ENCODE results near the gene ENKD1. TPM values are rescaled to one million over a fixed set of nuclear protein-coding genes. Genes with fewer than 3 reads are reported as not detected.

ENKD1 gene
- total RNA-seq, 2 donors from 2014 or later: 20.6 to 29.1 TPM

GRCh38 chr16:67653128-67653788 is 13.3 kb downstream of the ENKD1 start:
- H3K9me3 ChIP-seq: no peaks in the 10 kb centered on the region
- intact Hi-C loops (cut with DNase I): no loop called here
- no peak for DNase-seq (ENCODE audit: low spot score)
- peak overlapping the region; percentile 22 to 35 for H3K4me3 ChIP-seq
- no peak overlapping the region for H3K27ac ChIP-seq
- peaks cover 9% of the 10 kb centered on the region for H3K27me3 ChIP-seq (replicated peaks; ENCODE audit: insufficient read depth)
- no peaks in the 10 kb centered on the region for H3K4me1 ChIP-seq (replicated peaks)
- H3K36me3 ChIP-seq: no peaks in the 10 kb centered on the region
- TF ChIP-seq CTCF (IDR thresholded peaks at IDR 0.05): no peak
- no peak for TF ChIP-seq POLR2AphosphoS5 (IDR thresholded peaks at IDR 0.05)
- WGBS: 13% methylated on average over 44 of the region's 68 CpGs

GRCh38 chr16:67652578-67653127 is 13.9 kb downstream of the ENKD1 start:
- no peak for DNase-seq (ENCODE audit: low spot score)
- H3K9me3 ChIP-seq: no peaks in the 10 kb centered on the region
- intact Hi-C loops (cut with DNase I): no loop called here
- H3K27me3 ChIP-seq (replicated peaks; ENCODE audit: insufficient read depth): peaks cover 15% of the 10 kb centered on the region
- H3K27ac ChIP-seq: no peak overlapping the region
- no peaks in the 10 kb centered on the region for H3K4me1 ChIP-seq (replicated peaks)
- H3K36me3 ChIP-seq: no peaks in the 10 kb centered on the region
- TF ChIP-seq POLR2A (IDR thresholded peaks at IDR 0.05) (no peak), POLR2AphosphoS5 (IDR thresholded peaks at IDR 0.05) (no peak), CTCF (IDR thresholded peaks at IDR 0.05) (no peak)
- 16% methylated on average over 19 of the region's 59 CpGs for WGBS
- H3K4me3 ChIP-seq: peak overlapping the region; percentile 22 to 35

- Histone ChIP-seq H3K27ac (no peak overlapping the region), H3K27me3 (replicated peaks; ENCODE audit: insufficient read depth) (peaks cover 20% of the 10 kb centered on the region), H3K36me3 (no peaks in the 10 kb centered on the region), H3K4me3 (no peak overlapping the region), H3K9me3 (no peaks in the 10 kb centered on the region), H3K4me1 (replicated peaks) (no peaks in the 10 kb centered on the region)
- DNase-seq (ENCODE audit: low spot score): no peak
- WGBS: 74% methylated on average over 4 of the region's 4 CpGs
- TF ChIP-seq POLR2A (IDR thresholded peaks at IDR 0.05) (no peak), POLR2AphosphoS5 (IDR thresholded peaks at IDR 0.05) (no peak), CTCF (IDR thresholded peaks at IDR 0.05) (no peak)
- intact Hi-C loops (cut with DNase I): no loop called here
Observed at GRCh38 chr16:67651847-67652246, 14.7 kb downstream of the ENKD1 start.

- Histone ChIP-seq H3K27ac (no peak overlapping the region), H3K4me3 (no peak overlapping the region), H3K9me3 (no peaks in the 10 kb centered on the region), H3K36me3 (no peaks in the 10 kb centered on the region), H3K27me3 (replicated peaks; ENCODE audit: insufficient read depth) (peaks cover 23% of the 10 kb centered on the region), H3K4me1 (replicated peaks) (no peaks in the 10 kb centered on the region)
- intact Hi-C loops (cut with DNase I): no loop called here
- TF ChIP-seq CTCF (IDR thresholded peaks at IDR 0.05): no peak
- no peak for TF ChIP-seq POLR2A (IDR thresholded peaks at IDR 0.05)
- no peak for TF ChIP-seq POLR2AphosphoS5 (IDR thresholded peaks at IDR 0.05)
- DNase-seq (ENCODE audit: low spot score): no peak
- 95% methylated on average over 7 of the region's 7 CpGs for WGBS
Observed at GRCh38 chr16:67651039-67651438, 15.5 kb downstream of the ENKD1 start.

- H3K27me3 ChIP-seq (replicated peaks; ENCODE audit: insufficient read depth): peaks cover 28% of the 10 kb centered on the region
- intact Hi-C loops (cut with DNase I): no loop called here
- no peaks in the 10 kb centered on the region for H3K9me3 ChIP-seq
Observed at GRCh38 chr16:67650023-67650422, 16.5 kb downstream of the ENKD1 start.

More at GRCh38 chr16:67650023-67650422, 16.5 kb downstream of the ENKD1 start:
- no peak for DNase-seq (ENCODE audit: low spot score)
- no peaks in the 10 kb centered on the region for H3K4me1 ChIP-seq (replicated peaks)
- no peak overlapping the region for H3K27ac ChIP-seq
- H3K4me3 ChIP-seq: no peak overlapping the region
- WGBS: 58% methylated on average over 8 of the region's 8 CpGs
- no peaks in the 10 kb centered on the region for H3K36me3 ChIP-seq
- TF ChIP-seq POLR2A (IDR thresholded peaks at IDR 0.05) (no peak), CTCF (IDR thresholded peaks at IDR 0.05) (no peak), POLR2AphosphoS5 (IDR thresholded peaks at IDR 0.05) (no peak)

Measured in prostate gland (tissue), 2 donors.